Neuronal stem cell (in vitro differentiated cells): Measurements from ENCODE around the gene CRHR1.
"Not testable (repeated sequence)": the region's sequence is repeated elsewhere in the genome, so short reads cannot be mapped to it uniquely, and the experiment has no call there.

Experiments used
- DNase-seq: peaks from one replicate; pipeline ENCODE4 v3.0.0-alpha.2; 2013; ENCODE audit warnings: low spot score
- H2AFZ ChIP-seq: one replicate; pipeline ENCODE4 v1.6.1; 2013; ENCODE audit warnings: mild to moderate bottlenecking, low read length, inconsistent platforms
- H2AK5ac ChIP-seq: 2 replicates; pipeline ENCODE4 v1.6.1; 2013; ENCODE audit warnings: low read depth, mild to moderate bottlenecking, inconsistent platforms, low read length, moderate library complexity, mixed read lengths
- H2BK120ac ChIP-seq: 2 replicates; pipeline ENCODE4 v1.6.1; 2013; ENCODE audit warnings: low read depth, mild to moderate bottlenecking, inconsistent platforms, low read length, moderate library complexity, mixed read lengths
- H2BK12ac ChIP-seq: one replicate; pipeline ENCODE4 v1.6.1; 2013; ENCODE audit warnings: low read length, inconsistent platforms
- H2BK15ac ChIP-seq: 2 replicates; pipeline ENCODE4 v1.6.1; 2013; ENCODE audit warnings: mild to moderate bottlenecking, low read length, inconsistent platforms, mixed read lengths
- H2BK5ac ChIP-seq: one replicate; pipeline ENCODE4 v1.6.1; 2013; ENCODE audit warnings: inconsistent platforms, mild to moderate bottlenecking, low read length, moderate library complexity
- H3K14ac ChIP-seq: one replicate; pipeline ENCODE4 v1.6.1; 2013; ENCODE audit warnings: low read length, inconsistent platforms
- H3K18ac ChIP-seq: 2 replicates; pipeline ENCODE4 v1.6.1; 2013; ENCODE audit warnings: low read length, inconsistent platforms
- H3K23ac ChIP-seq: 2 replicates; pipeline ENCODE4 v1.6.1; 2013; ENCODE audit warnings: low read depth, mild to moderate bottlenecking, mixed read lengths, low read length, inconsistent platforms; ENCODE audit not compliant: poor library complexity
- H3K27ac ChIP-seq: replicated peaks from 3 replicates; pipeline ENCODE4 v1.5.1; 2013; ENCODE audit warnings: low read length, inconsistent platforms
- H3K27me3 ChIP-seq, 3 experiments: 2 replicates each; pipeline ENCODE4 v1.6.1; 2013; ENCODE audit warnings: low read length in 3 of 3, mild to moderate bottlenecking in 2 of 3, inconsistent platforms in 1 of 3, low read depth in 1 of 3, mixed read lengths in 1 of 3, moderate library complexity in 1 of 3; ENCODE audit not compliant: control insufficient read depth in 3 of 3, insufficient read depth in 3 of 3
- H3K36me3 ChIP-seq, 2 donors: replicated peaks in 1 of 2; 2 replicates each; pipeline ENCODE4 v1.6.1; 2013; ENCODE audit warnings: low read length in 2 of 2; ENCODE audit not compliant: control insufficient read depth in 2 of 2, insufficient read depth in 2 of 2
- H3K4ac ChIP-seq: 2 replicates; pipeline ENCODE4 v1.6.1; 2013; ENCODE audit warnings: inconsistent platforms, mild to moderate bottlenecking, low read length, moderate library complexity
- H3K4me1 ChIP-seq, 2 donors: 1 replicate in 1 of 2; 2 replicates in 1 of 2; pipeline ENCODE4 v1.6.1; 2013; ENCODE audit warnings: low read length in 2 of 2, low read depth in 1 of 2; ENCODE audit not compliant: control insufficient read depth in 2 of 2, insufficient read depth in 1 of 2
- H3K4me2 ChIP-seq: one replicate; pipeline ENCODE4 v1.6.1; 2013; ENCODE audit warnings: mild to moderate bottlenecking, low read length, inconsistent platforms; ENCODE audit not compliant: insufficient read depth, poor library complexity, severe bottlenecking
- H3K4me3 ChIP-seq, 2 donors: 2 replicates each; pipeline ENCODE4 v1.5.1; 2013; ENCODE audit warnings: low read length in 2 of 2, mild to moderate bottlenecking in 2 of 2, inconsistent platforms in 1 of 2, moderate library complexity in 1 of 2
- H3K79me1 ChIP-seq: one replicate; pipeline ENCODE4 v1.6.1; 2013; ENCODE audit warnings: low read depth, mild to moderate bottlenecking, inconsistent platforms, low read length, moderate library complexity
- H3K9ac ChIP-seq: one replicate; pipeline ENCODE4 v1.6.1; 2013; ENCODE audit warnings: mild to moderate bottlenecking, low read depth, low read length, inconsistent platforms; ENCODE audit not compliant: poor library complexity
- H3K9me3 ChIP-seq, 2 donors: replicated peaks in 1 of 2; 2 replicates each; pipeline versions ENCODE3 to v1.6.1; 2013; ENCODE audit warnings: low read length in 2 of 2, mild to moderate bottlenecking in 2 of 2, inconsistent platforms in 1 of 2, low read depth in 1 of 2, mixed read lengths in 1 of 2, moderate library complexity in 1 of 2; ENCODE audit not compliant: control insufficient read depth in 2 of 2, insufficient read depth in 1 of 2
- H4K8ac ChIP-seq: one replicate; pipeline ENCODE4 v1.6.1; 2013; ENCODE audit warnings: low read depth, mild to moderate bottlenecking, inconsistent platforms, low read length, moderate library complexity
- H4K91ac ChIP-seq: one replicate; pipeline ENCODE4 v1.6.1; 2013; ENCODE audit warnings: low read length, low read depth, mild to moderate bottlenecking, inconsistent platforms; ENCODE audit not compliant: poor library complexity
- WGBS, 2 donors: extraction: QIAGEN DNeasy Blood & Tissue Kit; methylation state at CpG; one replicate each; pipeline ENCODE4 v1.1.7; 2013; ENCODE audit warnings: missing lambda C conversion rate in 2 of 2, mixed read lengths in 1 of 2; ENCODE audit not compliant: insufficient read length in 2 of 2, insufficient replicate concordance in 1 of 2; ENCODE audit errors: extremely low coverage in 2 of 2; 5-methylcytosine and 5-hydroxymethylcytosine counted together

Gene CRHR1

DNA sequence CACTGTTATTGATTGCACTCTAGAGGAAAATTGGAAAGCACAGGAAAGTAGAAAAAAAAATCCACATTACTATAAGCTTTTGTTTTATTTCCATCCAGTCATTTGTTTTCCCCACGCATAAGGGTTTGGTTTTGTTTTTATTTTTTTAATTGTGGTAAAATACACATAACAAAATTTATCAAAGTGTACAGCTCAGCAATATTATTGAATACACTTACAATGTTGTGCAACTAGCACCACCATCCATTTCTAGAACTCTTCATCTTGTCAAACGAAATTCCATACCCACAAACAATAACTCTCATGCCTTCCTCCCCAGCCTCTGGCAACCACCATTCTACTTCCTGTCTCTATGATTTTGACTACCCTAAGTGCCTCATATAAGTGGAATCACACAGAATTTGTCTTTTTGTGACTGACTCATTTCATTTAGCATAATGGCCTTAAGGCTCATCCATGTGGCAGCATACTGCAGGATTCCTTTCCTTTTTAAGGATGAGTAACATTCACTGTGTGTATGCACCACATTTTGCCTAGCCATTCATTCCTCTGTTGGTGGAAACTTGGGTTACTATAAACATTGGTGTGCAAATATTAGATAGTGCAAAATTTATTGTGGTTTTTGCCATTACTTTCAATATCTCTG lies 71.7 kb downstream of the CRHR1 start:
- no CpG with 5 or more reads among the region's 2 CpGs for WGBS, 2 donors
- Histone ChIP-seq H3K4me1 (peaks cover 0 to 2% of the 10 kb centered on the region in 2 donors), H3K9ac (no peak overlapping the region), H2BK5ac (no peak overlapping the region), H3K4ac (no peak overlapping the region), H3K4me2 (no peak overlapping the region), H3K27ac (no peak overlapping the region), H3K27me3 (peaks cover 0 to 5% (median 0%) of the 10 kb centered on the region in 3 experiments), H3K23ac (no peak overlapping the region), H3K9me3 (no peaks in the 10 kb centered on the region), H4K91ac (no peak overlapping the region), H4K8ac (no peak overlapping the region), H2AFZ (no peak overlapping the region), H3K14ac (no peak overlapping the region), H3K79me1 (no peaks in the 10 kb centered on the region), H3K4me3 (no peak overlapping the region), H2AK5ac (no peak overlapping the region), H3K36me3 (no peaks in the 10 kb centered on the region), H3K18ac (no peak overlapping the region), H2BK12ac (no peak overlapping the region), H2BK120ac (no peak overlapping the region), H2BK15ac (no peak overlapping the region)
- no peak for DNase-seq

DNA sequence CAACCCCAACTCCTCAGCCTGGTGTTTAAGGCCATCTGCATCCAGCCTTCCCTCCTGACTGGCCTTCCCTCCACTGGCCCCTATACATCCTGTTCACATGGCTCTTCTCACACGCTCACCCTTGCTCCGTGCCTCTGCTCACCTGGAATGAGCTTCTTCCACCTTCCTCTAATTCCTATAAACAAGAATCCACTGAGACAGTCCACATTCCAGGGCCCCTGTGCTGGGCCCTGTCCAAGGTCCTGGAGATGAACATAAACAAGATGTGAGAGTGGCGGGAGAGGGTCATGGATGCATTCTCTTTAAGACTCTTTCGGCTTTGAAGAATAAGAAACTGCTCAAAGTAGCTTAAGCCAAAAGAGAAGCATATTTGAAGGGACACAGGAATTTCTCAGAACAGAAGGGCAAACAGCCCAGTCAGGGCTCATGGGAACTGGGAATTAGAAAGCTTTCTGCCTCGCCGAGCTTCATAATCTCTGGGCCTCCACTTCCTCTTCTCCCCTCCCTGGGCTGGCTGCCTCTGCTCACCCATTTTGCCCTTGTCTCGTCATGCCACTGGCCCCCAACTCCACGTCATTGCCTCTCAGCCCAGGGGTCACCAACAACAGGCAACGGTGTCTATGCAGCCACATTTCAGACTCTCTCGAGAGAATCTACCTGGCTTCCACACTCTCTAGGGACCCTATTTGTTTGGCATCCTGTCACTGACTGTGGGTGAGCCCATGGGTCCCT lies 74.0 kb downstream of the CRHR1 start:
- H2BK5ac ChIP-seq = no peak overlapping the region
- no peak overlapping the region for H2BK120ac ChIP-seq
- H4K91ac ChIP-seq = no peak overlapping the region
- H3K9ac ChIP-seq = no peak overlapping the region
- peak overlapping the region; percentile 0 for H3K23ac ChIP-seq
- no peaks in the 10 kb centered on the region for H3K79me1 ChIP-seq
- peak; percentile 67 for DNase-seq
- WGBS, 2 donors = no CpG with 5 or more reads among the region's 10 CpGs
- no peak overlapping the region for H2BK12ac ChIP-seq
- no peak overlapping the region for H2BK15ac ChIP-seq
- H2AK5ac ChIP-seq = no peak overlapping the region
- H3K4me3 ChIP-seq = no peak overlapping the region
- H3K36me3 ChIP-seq = no peaks in the 10 kb centered on the region
- no peak overlapping the region for H3K18ac ChIP-seq
- no peak overlapping the region for H4K8ac ChIP-seq
- H3K27me3 ChIP-seq = no peaks in the 10 kb centered on the region
- no peaks in the 10 kb centered on the region for H3K9me3 ChIP-seq
- H3K14ac ChIP-seq = no peak overlapping the region
- H3K27ac ChIP-seq = no peak overlapping the region
- H3K4me2 ChIP-seq = no peak overlapping the region
- peaks cover 0 to 2% of the 10 kb centered on the region in 2 donors for H3K4me1 ChIP-seq
- H2AFZ ChIP-seq = no peak overlapping the region
- no peak overlapping the region for H3K4ac ChIP-seq

DNA sequence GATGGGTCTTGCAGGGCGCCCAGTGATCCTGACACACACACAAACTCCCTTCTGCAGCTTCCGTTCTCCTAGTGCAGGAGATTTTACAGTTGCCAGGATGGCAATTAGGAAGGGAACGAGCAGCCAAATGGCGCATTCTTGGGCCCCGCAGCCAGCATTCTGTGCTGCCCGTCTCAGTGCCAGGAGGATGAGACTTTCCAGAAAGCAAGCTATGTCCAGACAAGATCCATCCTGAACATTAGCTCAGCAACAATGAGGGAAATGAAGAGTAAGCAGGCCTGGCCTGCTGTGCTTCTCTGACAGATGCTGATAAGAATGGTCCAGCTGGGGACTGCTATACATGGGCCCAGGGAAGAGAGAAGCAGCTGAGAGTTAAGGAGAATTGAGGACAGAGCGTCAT lies 77.0 kb downstream of the CRHR1 start:
- Histone ChIP-seq H2BK12ac (no peak overlapping the region), H3K27me3 (peaks cover 0 to 14% (median 0%) of the 10 kb centered on the region in 3 experiments), H2BK5ac (no peak overlapping the region)

DNA sequence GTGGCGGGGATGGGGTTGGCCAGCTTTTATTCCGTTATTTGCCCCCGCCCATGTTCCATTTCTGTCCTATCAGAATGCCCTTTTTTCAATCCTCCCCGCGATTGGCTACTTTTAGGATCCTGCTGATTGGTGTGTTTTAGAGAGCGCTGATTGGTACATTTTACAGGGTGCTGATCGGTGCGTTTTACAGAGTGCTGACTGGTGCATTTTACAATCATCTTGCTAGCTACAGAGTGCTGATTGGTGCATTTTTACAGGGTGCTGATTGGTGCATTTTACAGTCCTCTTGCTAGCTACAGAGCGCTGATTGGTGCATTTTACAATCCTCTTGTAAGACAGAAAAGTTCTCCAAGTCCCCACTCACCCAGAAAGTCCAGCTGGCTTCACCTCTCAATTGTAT lies 78.0 kb downstream of the CRHR1 start:
- not testable (repeated sequence) for H3K14ac ChIP-seq, H3K9me3 ChIP-seq, H3K27ac ChIP-seq, DNase-seq, H3K4me2 ChIP-seq, H3K79me1 ChIP-seq, H2AFZ ChIP-seq, H2BK120ac ChIP-seq, H4K8ac ChIP-seq, H2BK5ac ChIP-seq, H3K4ac ChIP-seq, H3K4me3 ChIP-seq, H3K9ac ChIP-seq, H3K4me1 ChIP-seq, H2BK15ac ChIP-seq, H3K18ac ChIP-seq, H4K91ac ChIP-seq, H2AK5ac ChIP-seq, H3K36me3 ChIP-seq, H2BK12ac ChIP-seq, H3K23ac ChIP-seq
- peaks cover 0 to 14% (median 0%) of the 10 kb centered on the region in 3 experiments for H3K27me3 ChIP-seq
- no CpG with 5 or more reads among the region's 9 CpGs for WGBS, 2 donors

More for the DNA sequence above, 77.0 kb downstream of the CRHR1 start:
- H3K4me3 ChIP-seq = no peak overlapping the region
- H2AK5ac ChIP-seq = no peak overlapping the region
- H3K14ac ChIP-seq = no peak overlapping the region
- no peak overlapping the region for H3K4me2 ChIP-seq
- no peak overlapping the region for H3K23ac ChIP-seq
- H3K27ac ChIP-seq = no peak overlapping the region
- WGBS, 2 donors = no CpG with 5 or more reads among the region's 7 CpGs
- H2BK15ac ChIP-seq = no peak overlapping the region
- no peaks in the 10 kb centered on the region for H3K79me1 ChIP-seq
- no peak overlapping the region for H2AFZ ChIP-seq
- no peaks in the 10 kb centered on the region for H3K9me3 ChIP-seq
- no peaks in the 10 kb centered on the region for H3K36me3 ChIP-seq
- H2BK120ac ChIP-seq = no peak overlapping the region
- H3K9ac ChIP-seq = no peak overlapping the region
- H3K18ac ChIP-seq = no peak overlapping the region
- no peak overlapping the region for H4K91ac ChIP-seq
- no peak for DNase-seq
- no peak overlapping the region for H3K4ac ChIP-seq
- H3K4me1 ChIP-seq = peaks cover 0 to 2% of the 10 kb centered on the region in 2 donors
- H4K8ac ChIP-seq = no peak overlapping the region
